GM12878 (cell line): ENCODE measurements around the gene SET. TPM values are rescaled to one million over a fixed set of nuclear protein-coding genes. Genes with fewer than 3 reads are reported as not detected.

Experiments
- ATAC-seq: fragments of 200-7000 bp; cut with Tn5 transposase; 3 replicates; pipeline ENCODE4 v1.9.1; 2020; ENCODE audit warnings: mild to moderate bottlenecking, moderate library complexity
- BruUV-seq: library from RNA; stranded (reverse); fragments of 400-500 nt; replicated peaks from 2 replicates; lab custom pipeline; 2021; lab: Mats Ljungman, UMichigan
- CTCF ChIA-PET: fragments of 300-600 bp; sonication (Branson Sonifier 250); formaldehyde crosslinking; extraction: SDS; loops from one replicate; lab custom pipeline; 2021; ENCODE audit warnings: inconsistent platforms; lab: Yijun Ruan, JAX
- POLR2A ChIA-PET: fragments of 350-600 bp; formaldehyde crosslinking; extraction: SDS; loops from one replicate; lab custom pipeline; 2021; ENCODE audit warnings: inconsistent platforms; lab: Charles Lee
- RAD21 ChIA-PET: fragments of 300-600 bp; sonication (Branson Sonifier 250); formaldehyde crosslinking; loops from one replicate; lab custom pipeline; 2023; ENCODE audit warnings: antibody characterized with exemption; ENCODE audit not compliant: unreplicated experiment; lab: Charles Lee
- SMC1A ChIA-PET: fragments of 300-600 bp; sonication (Branson Sonifier 250); formaldehyde crosslinking; loops from one replicate; lab custom pipeline; 2023; ENCODE audit not compliant: unreplicated experiment, uncharacterized antibody; lab: Charles Lee
- DNase-seq: peaks from one replicate; pipeline ENCODE4 v3.0.0-alpha.2; 2011; ENCODE audit warnings: low read depth, low spot score
- FAIRE-seq: peaks from 3 replicates; lab custom pipeline; 2011; peaks lifted over from hg19 to GRCh38; lab: Jason Lieb, UNC
- H2AFZ ChIP-seq: 2 replicates; pipeline ENCODE4 v1.6.0; 2011; ENCODE audit warnings: low read depth, low read length, control low read depth; ENCODE audit not compliant: control insufficient read depth
- H3K27ac ChIP-seq: 2 replicates; pipeline ENCODE4 v1.5.1; 2011; ENCODE audit warnings: control low read depth; ENCODE audit not compliant: control insufficient read depth, insufficient read depth
- H3K27me3 ChIP-seq, 2 experiments: replicated peaks in 1 of 2; 2 replicates each; pipeline versions ENCODE4 v1.6.0 to v1.6.1; 2011; ENCODE audit warnings: low read length in 1 of 2; ENCODE audit not compliant: control insufficient read depth in 2 of 2, insufficient read depth in 2 of 2
- H3K36me3 ChIP-seq, 2 experiments: 2 replicates each; pipeline ENCODE4 v1.5.1; 2011; ENCODE audit warnings: low read length in 1 of 2; ENCODE audit not compliant: control insufficient read depth in 2 of 2, insufficient read depth in 2 of 2
- H3K4me1 ChIP-seq: 2 replicates; pipeline ENCODE4 v1.6.1; 2011; ENCODE audit warnings: mild to moderate bottlenecking, low read length, moderate library complexity, mixed read lengths; ENCODE audit not compliant: control insufficient read depth, insufficient read depth
- H3K4me2 ChIP-seq: 2 replicates; pipeline ENCODE4 v1.6.0; 2011; ENCODE audit warnings: control low read depth; ENCODE audit not compliant: control insufficient read depth, insufficient read depth
- H3K4me3 ChIP-seq: fragments of 200-600 bp; sonication (generic); 2 replicates; pipeline ENCODE4 v1.5.1; 2016
- H3K79me2 ChIP-seq: 2 replicates; pipeline ENCODE4 v1.6.0; 2011; ENCODE audit warnings: low read length; ENCODE audit not compliant: control insufficient read depth, insufficient read depth
- H3K9ac ChIP-seq: 2 replicates; pipeline ENCODE4 v1.8.0; 2011; ENCODE audit warnings: low read length, control low read depth, mixed read lengths; ENCODE audit not compliant: control insufficient read depth, insufficient read depth
- H3K9me3 ChIP-seq: replicated peaks from 3 replicates; pipeline ENCODE4 v1.5.1; 2011; ENCODE audit warnings: mild to moderate bottlenecking, low read length; ENCODE audit not compliant: control insufficient read depth, insufficient read depth
- H4K20me1 ChIP-seq: 2 replicates; pipeline ENCODE4 v1.6.0; 2011; ENCODE audit not compliant: control insufficient read depth, insufficient read depth
- BCL11A ChIP-seq: IDR thresholded peaks from 2 replicates; pipeline ENCODE4 v1.6.1; 2011; ENCODE audit warnings: low read depth, low read length
- EZH2 ChIP-seq: IDR thresholded peaks from 2 replicates; pipeline ENCODE4 v1.6.1; 2012; ENCODE audit warnings: low read depth, mild to moderate bottlenecking, control low read depth, inconsistent platforms, low read length, borderline replicate concordance; ENCODE audit not compliant: control insufficient read depth
- FOXM1 ChIP-seq: IDR thresholded peaks from 2 replicates; pipeline ENCODE4 v1.6.1; 2012; ENCODE audit warnings: low read depth, mild to moderate bottlenecking, inconsistent platforms, low read length, moderate library complexity
- GABPA ChIP-seq: IDR thresholded peaks from 2 replicates; pipeline ENCODE4 v1.6.1; 2014; ENCODE audit warnings: antibody characterized with exemption, low read depth, mild to moderate bottlenecking, inconsistent platforms
- KAT2A ChIP-seq: conservative IDR thresholded peaks from 2 replicates; pipeline ENCODE4 v1.6.1; 2011; ENCODE audit warnings: low read depth, low read length; ENCODE audit not compliant: control insufficient read depth
- MXI1 ChIP-seq: fragments of 150-350 bp; IDR thresholded peaks from 2 replicates; pipeline ENCODE4 v1.6.1; 2011; ENCODE audit warnings: low read depth, mild to moderate bottlenecking, inconsistent platforms, low read length, improper control_type of control experiment
- MYB ChIP-seq: fragments of 150-350 bp; IDR thresholded peaks from 2 replicates; pipeline ENCODE4 v1.6.1; 2014; ENCODE audit warnings: mild to moderate bottlenecking, low read depth, low read length, borderline replicate concordance
- NBN ChIP-seq: fragments of 450-650 bp; IDR thresholded peaks from 2 replicates; pipeline ENCODE4 v1.6.1; 2016
- RAD51 ChIP-seq: fragments of 450-650 bp; IDR thresholded peaks from 2 replicates; pipeline ENCODE4 v1.6.1; 2016; ENCODE audit warnings: moderate library complexity, mild to moderate bottlenecking, inconsistent platforms
- RCOR1 ChIP-seq: conservative IDR thresholded peaks from 2 replicates; pipeline ENCODE4 v1.6.1; 2012; ENCODE audit warnings: low read depth, low read length, improper control_type of control experiment
- SIX5 ChIP-seq: IDR thresholded peaks from 2 replicates; pipeline ENCODE4 v1.6.1; 2011; ENCODE audit warnings: mild to moderate bottlenecking, low read depth, low read length, moderate library complexity; ENCODE audit not compliant: severe bottlenecking
- SRF ChIP-seq, 2 experiments: IDR thresholded peaks; 2 replicates each; pipeline ENCODE4 v1.6.1; 2011; ENCODE audit warnings: low read depth in 2 of 2, low read length in 2 of 2, mild to moderate bottlenecking in 1 of 2, moderate library complexity in 1 of 2
- STAT3 ChIP-seq: IDR thresholded peaks from 2 replicates; pipeline ENCODE4 v1.6.1; 2011; ENCODE audit warnings: low read depth, low read length, improper control_type of control experiment
- TARDBP ChIP-seq: IDR thresholded peaks from 2 replicates; pipeline ENCODE4 v1.6.1; 2016; ENCODE audit warnings: borderline replicate concordance
- ZNF622 ChIP-seq: fragments of 450-650 bp; IDR thresholded peaks from 2 replicates; pipeline ENCODE4 v1.6.1; 2017; ENCODE audit warnings: mild to moderate bottlenecking, inconsistent platforms
- WGBS: methylation state at CpG from one replicate; pipeline ENCODE4 v1.1.6; 2016; ENCODE audit warnings: low lambda C conversion rate; ENCODE audit not compliant: insufficient replicate concordance, insufficient coverage; ENCODE audit errors: missing lambda C conversion rate; 5-methylcytosine and 5-hydroxymethylcytosine counted together
- in situ Hi-C: fragments of 300-500 bp; cut with MboI; formaldehyde crosslinking; loops from 9 replicates; pipeline ENCODE4 v1.14.3; 2018; ENCODE audit warnings: mixed read lengths
- intact Hi-C: fragments of 100-400 bp; cut with micrococcal nuclease; formaldehyde crosslinking; loops from one replicate; pipeline ENCODE4 v1.14.2; 2022; ENCODE audit not compliant: unreplicated experiment
- polyA plus RNA-seq, 11 experiments: library from polyadenylated mRNA; depleted of rRNA in 4 of 11; unstranded in 6 of 11; stranded (reverse) in 5 of 11; fragments of >200 nt; fragmentation: Nextera tagmentation in 4 of 11; fragmentation: Illumina TruSeq in 1 of 11; extraction: Ambion mirVana in 4 of 11; extraction: Trizol in 1 of 11; gene quantifications; 1 replicate in 1 of 11; 2 replicates in 10 of 11; pipeline versions ENCODE4 v1.2.1 to v1.2.3, GENCODE V29; 2011 to 2016; ENCODE audit warnings: inconsistent platforms in 2 of 11, missing spikeins in 2 of 11, low read depth in 1 of 11
- total RNA-seq, 4 experiments: library from RNA; depleted of rRNA in 3 of 4; stranded (reverse); fragments of >200 nt in 3 of 4; fragmentation: Illumina TruSeq in 1 of 4; extraction: Trizol in 1 of 4; gene quantifications; 2 replicates each; pipeline versions ENCODE4 v1.2.1 to v1.2.3, GENCODE V29; 2013 to 2021
- TF ChIP-seq, protein P1 (sequence below): fragments of 450-650 bp; IDR thresholded peaks from 2 replicates; pipeline ENCODE4 v1.6.1; 2014; ENCODE audit warnings: mild to moderate bottlenecking
- TF ChIP-seq, protein P2 (sequence below): fragments of 450-650 bp; formaldehyde crosslinking; IDR thresholded peaks from 2 replicates; pipeline ENCODE4 v1.4.0; 2022; ENCODE audit warnings: mild to moderate bottlenecking, moderate library complexity
- TF ChIP-seq, protein P3 (sequence below): fragments of 450-650 bp; IDR thresholded peaks from 2 replicates; pipeline ENCODE4 v1.6.1; 2017; ENCODE audit warnings: mild to moderate bottlenecking, moderate library complexity

Gene SET
- total and polyA plus RNA-seq, 10 of the 15 experiments (the other 5 are each of a cell fraction or from before 2014, with no cell fraction given), result 284 to 706 (median 445) TPM

DNA sequence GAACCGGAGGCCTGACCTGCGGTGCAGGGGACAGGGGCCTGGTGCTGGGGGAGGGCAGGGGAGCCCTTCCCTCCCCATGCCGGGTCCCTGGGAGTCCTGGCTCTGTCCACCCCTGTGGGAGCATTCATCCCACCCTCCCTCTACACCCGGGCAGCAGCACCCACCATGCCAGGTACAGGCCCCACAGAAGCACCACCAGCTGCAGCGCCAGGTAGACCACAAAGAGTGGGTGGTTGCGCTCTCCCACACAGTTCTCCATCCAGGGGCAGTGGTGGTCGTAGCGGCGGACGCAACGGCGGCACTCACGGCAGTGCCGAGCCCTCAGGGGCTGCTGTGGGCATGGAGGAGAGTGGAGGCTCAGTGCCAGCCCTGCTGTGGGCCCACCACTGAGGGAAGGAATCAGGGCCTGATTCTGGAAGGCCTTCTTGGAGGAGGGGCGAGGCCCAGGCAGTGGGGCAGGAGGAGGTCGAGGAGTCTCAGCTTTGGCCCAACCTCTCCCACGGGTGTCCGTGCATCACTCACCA lies 32.5 kb downstream of the SET start:
- ATAC-seq (no peak), DNase-seq (no peak), FAIRE-seq (no peak)
- WGBS, result 88% methylated on average over 16 of the region's 18 CpGs
- no peak overlapping the region for H3K9ac ChIP-seq
- H2AFZ ChIP-seq, result no peak overlapping the region
- no peak overlapping the region for H3K27ac ChIP-seq
- BruUV-seq, result no TSS peak
- in situ Hi-C loops, result no loop called here
- SMC1A ChIA-PET, result no interaction called here
- POLR2A ChIA-PET, result interaction anchor here (0.5 to 1.4 kb wide), 2 partner anchors 17 to 76 kb away, joined by 3 to 4 read pairs; no protein-coding TSS in a partner anchor
- RAD21 ChIA-PET, result no interaction called here
- CTCF ChIA-PET, result no interaction called here
- no peaks in the 10 kb centered on the region for H3K9me3 ChIP-seq
- peaks cover 20% of the 10 kb centered on the region for H3K79me2 ChIP-seq
- intact Hi-C loops, result loop anchor here (5.0 kb wide), 1 partner anchor 226 kb away; the partner anchor contains the start of genes DOLK and NUP188
- peaks cover 5% of the 10 kb centered on the region for H3K4me1 ChIP-seq
- peaks cover 0 to 4% of the 10 kb centered on the region in 2 experiments; a peak in 2 of 4 replicates for H3K36me3 ChIP-seq
- no peak overlapping the region for H3K4me3 ChIP-seq
- H4K20me1 ChIP-seq, result no peaks in the 10 kb centered on the region
- H3K4me2 ChIP-seq, result no peak overlapping the region
- no peaks in the 10 kb centered on the region for H3K27me3 ChIP-seq
- no peak for TF ChIP-seq RAD51
- TF ChIP-seq, protein P1, sequence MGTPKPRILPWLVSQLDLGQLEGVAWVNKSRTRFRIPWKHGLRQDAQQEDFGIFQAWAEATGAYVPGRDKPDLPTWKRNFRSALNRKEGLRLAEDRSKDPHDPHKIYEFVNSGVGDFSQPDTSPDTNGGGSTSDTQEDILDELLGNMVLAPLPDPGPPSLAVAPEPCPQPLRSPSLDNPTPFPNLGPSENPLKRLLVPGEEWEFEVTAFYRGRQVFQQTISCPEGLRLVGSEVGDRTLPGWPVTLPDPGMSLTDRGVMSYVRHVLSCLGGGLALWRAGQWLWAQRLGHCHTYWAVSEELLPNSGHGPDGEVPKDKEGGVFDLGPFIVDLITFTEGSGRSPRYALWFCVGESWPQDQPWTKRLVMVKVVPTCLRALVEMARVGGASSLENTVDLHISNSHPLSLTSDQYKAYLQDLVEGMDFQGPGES, result no peak
- TF ChIP-seq BCL11A, result no peak
- no peak for TF ChIP-seq MXI1
- no peak for TF ChIP-seq GABPA
- no peak for TF ChIP-seq STAT3
- no peak for TF ChIP-seq MYB
- TF ChIP-seq, protein P2, sequence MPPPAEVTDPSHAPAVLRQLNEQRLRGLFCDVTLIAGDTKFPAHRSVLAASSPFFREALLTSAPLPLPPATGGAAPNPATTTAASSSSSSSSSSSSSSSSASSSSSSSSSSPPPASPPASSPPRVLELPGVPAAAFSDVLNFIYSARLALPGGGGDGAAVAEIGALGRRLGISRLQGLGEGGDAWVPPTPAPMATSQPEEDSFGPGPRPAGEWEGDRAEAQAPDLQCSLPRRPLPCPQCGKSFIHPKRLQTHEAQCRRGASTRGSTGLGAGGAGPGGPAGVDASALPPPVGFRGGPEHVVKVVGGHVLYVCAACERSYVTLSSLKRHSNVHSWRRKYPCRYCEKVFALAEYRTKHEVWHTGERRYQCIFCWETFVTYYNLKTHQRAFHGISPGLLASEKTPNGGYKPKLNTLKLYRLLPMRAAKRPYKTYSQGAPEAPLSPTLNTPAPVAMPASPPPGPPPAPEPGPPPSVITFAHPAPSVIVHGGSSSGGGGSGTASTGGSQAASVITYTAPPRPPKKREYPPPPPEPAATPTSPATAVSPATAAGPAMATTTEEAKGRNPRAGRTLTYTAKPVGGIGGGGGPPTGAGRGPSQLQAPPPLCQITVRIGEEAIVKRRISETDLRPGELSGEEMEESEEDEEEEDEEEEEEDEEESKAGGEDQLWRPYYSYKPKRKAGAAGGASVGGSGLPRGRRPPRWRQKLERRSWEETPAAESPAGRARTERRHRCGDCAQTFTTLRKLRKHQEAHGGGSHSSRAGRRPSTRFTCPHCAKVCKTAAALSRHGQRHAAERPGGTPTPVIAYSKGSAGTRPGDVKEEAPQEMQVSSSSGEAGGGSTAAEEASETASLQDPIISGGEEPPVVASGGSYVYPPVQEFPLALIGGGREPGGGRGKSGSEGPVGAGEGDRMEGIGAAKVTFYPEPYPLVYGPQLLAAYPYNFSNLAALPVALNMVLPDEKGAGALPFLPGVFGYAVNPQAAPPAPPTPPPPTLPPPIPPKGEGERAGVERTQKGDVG (CRISPR knock-in tag), result no peak
- TF ChIP-seq, protein P3, sequence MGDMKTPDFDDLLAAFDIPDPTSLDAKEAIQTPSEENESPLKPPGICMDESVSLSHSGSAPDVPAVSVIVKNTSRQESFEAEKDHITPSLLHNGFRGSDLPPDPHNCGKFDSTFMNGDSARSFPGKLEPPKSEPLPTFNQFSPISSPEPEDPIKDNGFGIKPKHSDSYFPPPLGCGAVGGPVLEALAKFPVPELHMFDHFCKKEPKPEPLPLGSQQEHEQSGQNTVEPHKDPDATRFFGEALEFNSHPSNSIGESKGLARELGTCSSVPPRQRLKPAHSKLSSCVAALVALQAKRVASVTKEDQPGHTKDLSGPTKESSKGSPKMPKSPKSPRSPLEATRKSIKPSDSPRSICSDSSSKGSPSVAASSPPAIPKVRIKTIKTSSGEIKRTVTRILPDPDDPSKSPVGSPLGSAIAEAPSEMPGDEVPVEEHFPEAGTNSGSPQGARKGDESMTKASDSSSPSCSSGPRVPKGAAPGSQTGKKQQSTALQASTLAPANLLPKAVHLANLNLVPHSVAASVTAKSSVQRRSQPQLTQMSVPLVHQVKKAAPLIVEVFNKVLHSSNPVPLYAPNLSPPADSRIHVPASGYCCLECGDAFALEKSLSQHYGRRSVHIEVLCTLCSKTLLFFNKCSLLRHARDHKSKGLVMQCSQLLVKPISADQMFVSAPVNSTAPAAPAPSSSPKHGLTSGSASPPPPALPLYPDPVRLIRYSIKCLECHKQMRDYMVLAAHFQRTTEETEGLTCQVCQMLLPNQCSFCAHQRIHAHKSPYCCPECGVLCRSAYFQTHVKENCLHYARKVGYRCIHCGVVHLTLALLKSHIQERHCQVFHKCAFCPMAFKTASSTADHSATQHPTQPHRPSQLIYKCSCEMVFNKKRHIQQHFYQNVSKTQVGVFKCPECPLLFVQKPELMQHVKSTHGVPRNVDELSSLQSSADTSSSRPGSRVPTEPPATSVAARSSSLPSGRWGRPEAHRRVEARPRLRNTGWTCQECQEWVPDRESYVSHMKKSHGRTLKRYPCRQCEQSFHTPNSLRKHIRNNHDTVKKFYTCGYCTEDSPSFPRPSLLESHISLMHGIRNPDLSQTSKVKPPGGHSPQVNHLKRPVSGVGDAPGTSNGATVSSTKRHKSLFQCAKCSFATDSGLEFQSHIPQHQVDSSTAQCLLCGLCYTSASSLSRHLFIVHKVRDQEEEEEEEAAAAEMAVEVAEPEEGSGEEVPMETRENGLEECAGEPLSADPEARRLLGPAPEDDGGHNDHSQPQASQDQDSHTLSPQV, result no peak
- TF ChIP-seq EZH2, result no peak
- no peak for TF ChIP-seq TARDBP
- no peak for TF ChIP-seq FOXM1
- no peak for TF ChIP-seq RCOR1
- TF ChIP-seq NBN, result no peak
- no peak for TF ChIP-seq KAT2A
- TF ChIP-seq SIX5, result no peak
- no peak for TF ChIP-seq SRF (IDR thresholded peaks at IDR 0.05; ENCODE audit: low read depth in 2 of 2, low read length in 2 of 2)
- TF ChIP-seq ZNF622, result no peak
